Measurements from ENCODE around the gene CTNNA3.

- TF ChIP-seq, protein P1, sequence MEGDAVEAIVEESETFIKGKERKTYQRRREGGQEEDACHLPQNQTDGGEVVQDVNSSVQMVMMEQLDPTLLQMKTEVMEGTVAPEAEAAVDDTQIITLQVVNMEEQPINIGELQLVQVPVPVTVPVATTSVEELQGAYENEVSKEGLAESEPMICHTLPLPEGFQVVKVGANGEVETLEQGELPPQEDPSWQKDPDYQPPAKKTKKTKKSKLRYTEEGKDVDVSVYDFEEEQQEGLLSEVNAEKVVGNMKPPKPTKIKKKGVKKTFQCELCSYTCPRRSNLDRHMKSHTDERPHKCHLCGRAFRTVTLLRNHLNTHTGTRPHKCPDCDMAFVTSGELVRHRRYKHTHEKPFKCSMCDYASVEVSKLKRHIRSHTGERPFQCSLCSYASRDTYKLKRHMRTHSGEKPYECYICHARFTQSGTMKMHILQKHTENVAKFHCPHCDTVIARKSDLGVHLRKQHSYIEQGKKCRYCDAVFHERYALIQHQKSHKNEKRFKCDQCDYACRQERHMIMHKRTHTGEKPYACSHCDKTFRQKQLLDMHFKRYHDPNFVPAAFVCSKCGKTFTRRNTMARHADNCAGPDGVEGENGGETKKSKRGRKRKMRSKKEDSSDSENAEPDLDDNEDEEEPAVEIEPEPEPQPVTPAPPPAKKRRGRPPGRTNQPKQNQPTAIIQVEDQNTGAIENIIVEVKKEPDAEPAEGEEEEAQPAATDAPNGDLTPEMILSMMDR (IDR thresholded peaks at IDR 0.05): no peak
- no peak for TF ChIP-seq POLR2A (IDR thresholded peaks at IDR 0.05)
Measured at GRCh38 chr10:67302701-67303100, 393.3 kb downstream of the CTNNA3 start.

Data from testis (tissue), 2 donors.